ENCODE measurements around the gene IFNA8.

- peak; percentile 33 to 57 (median 50) for TF ChIP-seq CTCF (IDR thresholded peaks at IDR 0.05)
- TF ChIP-seq POLR2A (IDR thresholded peaks at IDR 0.05) = no peak
These were observed 46.4 kb downstream of the IFNA8 start for GRCh38 chr9:21455320-21455719.

All from testis (tissue), 2 donors.